K562 (cell line): Measurements from ENCODE around the gene VRK1. TPM values are rescaled to one million over a fixed set of nuclear protein-coding genes. Genes with fewer than 3 reads are reported as not detected.

ENCODE experiments used
- BACH1 ChIP-seq: fragments of 200-800 bp; sonication (Bioruptor generic); IDR thresholded peaks from 2 replicates; pipeline ENCODE4 v1.6.1; 2016; ENCODE audit warnings: missing genetic modification characterization, missing compliant biosample characterization
- ESRRB ChIP-seq: fragments of 250-450 bp; sonication (Bioruptor Pico); IDR thresholded peaks from 2 replicates; pipeline ENCODE4 v1.5.0; 2020; ENCODE audit warnings: mild to moderate bottlenecking, moderate library complexity, borderline replicate concordance
- KAT8 ChIP-seq: fragments of 450-650 bp; IDR thresholded peaks from 2 replicates; pipeline ENCODE4 v1.6.1; 2016; ENCODE audit warnings: low read depth, mild to moderate bottlenecking
- MEIS2 ChIP-seq: fragments of 450-650 bp; IDR thresholded peaks from 2 replicates; pipeline ENCODE4 v1.6.1; 2014; ENCODE audit warnings: mild to moderate bottlenecking; ENCODE audit not compliant: partially characterized antibody
- TAF7 ChIP-seq: fragments of 450-650 bp; IDR thresholded peaks from 2 replicates; pipeline ENCODE4 v1.6.1; 2016; ENCODE audit warnings: missing genetic modification characterization, missing compliant biosample characterization
- ZC3H11A ChIP-seq: IDR thresholded peaks from 2 replicates; pipeline ENCODE4 v1.6.1; 2012; ENCODE audit warnings: low read depth, low read length, improper control_type of control experiment
- ZNF699 ChIP-seq: fragments of 250-450 bp; sonication (Bioruptor Pico); IDR thresholded peaks from 2 replicates; pipeline ENCODE4 v1.8.0; 2021; ENCODE audit warnings: mild to moderate bottlenecking, moderate library complexity; ENCODE audit not compliant: insufficient replicate concordance
- ZNF79 ChIP-seq: fragments of 250-450 bp; sonication (Bioruptor Pico); IDR thresholded peaks from 2 replicates; pipeline ENCODE4 v1.4.0; 2020; ENCODE audit warnings: low read depth, mild to moderate bottlenecking, moderate library complexity
- ZSCAN32 ChIP-seq: fragments of 450-650 bp; formaldehyde crosslinking; IDR thresholded peaks from 2 replicates; pipeline ENCODE4 v1.4.0; 2020; ENCODE audit warnings: mild to moderate bottlenecking, moderate library complexity
- polyA plus RNA-seq, 8 experiments: library from polyadenylated mRNA; depleted of rRNA in 4 of 8; stranded (reverse) in 5 of 8; unstranded in 3 of 8; fragments of >200 nt; fragmentation: Nextera tagmentation in 2 of 8; fragmentation: Illumina TruSeq in 1 of 8; extraction: Ambion mirVana in 2 of 8; extraction: Trizol in 1 of 8; gene quantifications; 2 replicates each; pipeline versions ENCODE4 v1.2.1 to v1.2.3, GENCODE V29; 2011 to 2014; ENCODE audit warnings: inconsistent platforms in 1 of 8, missing spikeins in 1 of 8
- total RNA-seq, 7 experiments: library from RNA; depleted of rRNA in 6 of 7; stranded (reverse); fragments of >200 nt in 6 of 7; fragmentation: Illumina TruSeq in 2 of 7; extraction: Trizol in 2 of 7; gene quantifications; 2 replicates each; pipeline versions ENCODE4 v1.2.1 to v1.2.3, GENCODE V29; 2011 to 2021; ENCODE audit warnings: low replicate concordance in 1 of 7
- TF ChIP-seq, protein P1 (sequence below): sonication (generic); formaldehyde crosslinking; IDR thresholded peaks from 2 replicates; pipeline ENCODE4 v1.8.0; 2022; ENCODE audit warnings: mild to moderate bottlenecking, missing genetic modification reagents
- TF ChIP-seq, protein P2 (sequence below), 2 experiments: fragments of 450-650 bp; IDR thresholded peaks; 2 replicates each; pipeline ENCODE4 v1.6.1; 2018; ENCODE audit warnings: mild to moderate bottlenecking in 2 of 2, low read depth in 1 of 2; ENCODE audit not compliant: partially characterized antibody in 2 of 2
- TF ChIP-seq, protein P3 (sequence below): fragments of 450-650 bp; formaldehyde crosslinking; IDR thresholded peaks from 2 replicates; pipeline ENCODE4 v1.4.0; 2020; ENCODE audit warnings: mild to moderate bottlenecking
- TF ChIP-seq, protein P4 (sequence below): fragments of 250-450 bp; sonication (Bioruptor Pico); IDR thresholded peaks from 2 replicates; pipeline ENCODE4 v1.8.0; 2022; ENCODE audit warnings: moderate library complexity, mild to moderate bottlenecking, inconsistent platforms

Gene VRK1
- total and polyA plus RNA-seq, 9 of the 15 experiments (the other 6 are each of a cell fraction or from before 2014, with no cell fraction given), result 83.6 to 177 (median 116) TPM

DNA sequence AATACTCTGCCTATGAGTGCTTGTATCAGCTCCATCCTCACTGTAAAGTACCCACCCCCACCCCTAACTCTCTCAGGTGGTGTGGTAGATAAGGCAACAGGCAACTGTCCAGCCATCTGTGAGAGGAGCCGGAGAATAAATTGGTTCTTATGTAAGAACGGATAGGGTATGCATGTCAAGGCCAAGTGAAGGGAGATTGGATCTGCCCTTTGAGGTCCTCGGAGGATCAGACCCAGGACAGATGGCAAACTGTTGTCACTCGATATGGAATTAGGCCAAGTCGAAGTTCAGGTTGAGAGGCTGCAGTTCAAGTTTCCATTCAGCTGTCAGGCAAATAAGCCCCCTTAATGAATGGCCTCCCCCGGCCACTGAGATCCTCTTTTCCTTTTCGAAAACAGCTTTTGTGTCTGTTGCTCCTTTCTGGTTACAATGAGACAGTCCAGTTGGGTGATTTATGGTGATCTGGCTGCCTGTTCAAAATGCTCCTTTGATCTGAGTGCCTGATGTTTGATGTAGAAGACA, 120.3 kb downstream of the VRK1 start (continued):
- TF ChIP-seq ZSCAN32 (CRISPR knock-in tag) (no peak), ZNF79 (CRISPR knock-in tag) (no peak), ZNF699 (CRISPR knock-in tag) (no peak), BACH1 (tag) (no peak), ZC3H11A (no peak), ESRRB (CRISPR knock-in tag) (no peak), KAT8 (no peak), MEIS2 (peak; percentile 98), TAF7 (tag) (no peak)
- TF ChIP-seq, protein P1, sequence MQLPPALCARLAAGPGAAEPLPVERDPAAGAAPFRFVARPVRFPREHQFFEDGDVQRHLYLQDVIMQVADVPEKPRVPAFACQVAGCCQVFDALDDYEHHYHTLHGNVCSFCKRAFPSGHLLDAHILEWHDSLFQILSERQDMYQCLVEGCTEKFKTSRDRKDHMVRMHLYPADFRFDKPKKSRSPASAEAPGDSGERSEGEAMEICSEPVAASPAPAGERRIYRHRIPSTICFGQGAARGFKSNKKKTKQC (CRISPR knock-in tag), result no peak
- TF ChIP-seq, protein P2, sequence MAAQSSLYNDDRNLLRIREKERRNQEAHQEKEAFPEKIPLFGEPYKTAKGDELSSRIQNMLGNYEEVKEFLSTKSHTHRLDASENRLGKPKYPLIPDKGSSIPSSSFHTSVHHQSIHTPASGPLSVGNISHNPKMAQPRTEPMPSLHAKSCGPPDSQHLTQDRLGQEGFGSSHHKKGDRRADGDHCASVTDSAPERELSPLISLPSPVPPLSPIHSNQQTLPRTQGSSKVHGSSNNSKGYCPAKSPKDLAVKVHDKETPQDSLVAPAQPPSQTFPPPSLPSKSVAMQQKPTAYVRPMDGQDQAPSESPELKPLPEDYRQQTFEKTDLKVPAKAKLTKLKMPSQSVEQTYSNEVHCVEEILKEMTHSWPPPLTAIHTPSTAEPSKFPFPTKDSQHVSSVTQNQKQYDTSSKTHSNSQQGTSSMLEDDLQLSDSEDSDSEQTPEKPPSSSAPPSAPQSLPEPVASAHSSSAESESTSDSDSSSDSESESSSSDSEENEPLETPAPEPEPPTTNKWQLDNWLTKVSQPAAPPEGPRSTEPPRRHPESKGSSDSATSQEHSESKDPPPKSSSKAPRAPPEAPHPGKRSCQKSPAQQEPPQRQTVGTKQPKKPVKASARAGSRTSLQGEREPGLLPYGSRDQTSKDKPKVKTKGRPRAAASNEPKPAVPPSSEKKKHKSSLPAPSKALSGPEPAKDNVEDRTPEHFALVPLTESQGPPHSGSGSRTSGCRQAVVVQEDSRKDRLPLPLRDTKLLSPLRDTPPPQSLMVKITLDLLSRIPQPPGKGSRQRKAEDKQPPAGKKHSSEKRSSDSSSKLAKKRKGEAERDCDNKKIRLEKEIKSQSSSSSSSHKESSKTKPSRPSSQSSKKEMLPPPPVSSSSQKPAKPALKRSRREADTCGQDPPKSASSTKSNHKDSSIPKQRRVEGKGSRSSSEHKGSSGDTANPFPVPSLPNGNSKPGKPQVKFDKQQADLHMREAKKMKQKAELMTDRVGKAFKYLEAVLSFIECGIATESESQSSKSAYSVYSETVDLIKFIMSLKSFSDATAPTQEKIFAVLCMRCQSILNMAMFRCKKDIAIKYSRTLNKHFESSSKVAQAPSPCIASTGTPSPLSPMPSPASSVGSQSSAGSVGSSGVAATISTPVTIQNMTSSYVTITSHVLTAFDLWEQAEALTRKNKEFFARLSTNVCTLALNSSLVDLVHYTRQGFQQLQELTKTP (IDR thresholded peaks at IDR 0.05; ENCODE audit: low read depth in 1 of 2, partially characterized antibody in 2 of 2), result peak in 1 of 2 experiments; percentile 86
- TF ChIP-seq, protein P3, sequence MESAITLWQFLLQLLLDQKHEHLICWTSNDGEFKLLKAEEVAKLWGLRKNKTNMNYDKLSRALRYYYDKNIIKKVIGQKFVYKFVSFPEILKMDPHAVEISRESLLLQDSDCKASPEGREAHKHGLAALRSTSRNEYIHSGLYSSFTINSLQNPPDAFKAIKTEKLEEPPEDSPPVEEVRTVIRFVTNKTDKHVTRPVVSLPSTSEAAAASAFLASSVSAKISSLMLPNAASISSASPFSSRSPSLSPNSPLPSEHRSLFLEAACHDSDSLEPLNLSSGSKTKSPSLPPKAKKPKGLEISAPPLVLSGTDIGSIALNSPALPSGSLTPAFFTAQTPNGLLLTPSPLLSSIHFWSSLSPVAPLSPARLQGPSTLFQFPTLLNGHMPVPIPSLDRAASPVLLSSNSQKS (CRISPR knock-in tag), result no peak
- TF ChIP-seq, protein P4, sequence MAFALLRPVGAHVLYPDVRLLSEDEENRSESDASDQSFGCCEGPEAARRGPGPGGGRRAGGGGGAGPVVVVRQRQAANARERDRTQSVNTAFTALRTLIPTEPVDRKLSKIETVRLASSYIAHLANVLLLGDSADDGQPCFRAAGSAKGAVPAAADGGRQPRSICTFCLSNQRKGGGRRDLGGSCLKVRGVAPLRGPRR (CRISPR knock-in tag), result no peak
